Activated CD4-positive, alpha-beta T cell treated with anti-CD3 and anti-CD28 coated beads for 36 hours (primary cell): ENCODE measurements around the gene LY6G5B. TPM values are rescaled to one million over a fixed set of nuclear protein-coding genes. Genes with fewer than 3 reads are reported as not detected.

Experiments used
- ATAC-seq: fragments of 200-7000 bp; cut with Tn5 transposase; one replicate; pipeline ENCODE4 v1.10.0; 2021; ENCODE audit warnings: mild to moderate bottlenecking, moderate library complexity
- CTCF ChIA-PET: fragments of 350-600 bp; sonication (Branson Sonifier 250); formaldehyde crosslinking; loops from one replicate; lab custom pipeline; 2021; ENCODE audit warnings: antibody characterized with exemption; lab: Charles Lee
- POLR2A ChIA-PET: fragments of 350-600 bp; sonication (Branson Sonifier 250); formaldehyde crosslinking; loops from one replicate; lab custom pipeline; 2021; ENCODE audit warnings: antibody characterized with exemption, inconsistent platforms; lab: Charles Lee
- DNase-seq: peaks from one replicate; pipeline ENCODE4 v3.0.0-alpha.2; 2020
- H3K27ac Mint-ChIP-seq: one replicate; pipeline ENCODE4 v1.8.0; 2021; ENCODE audit warnings: mixed read lengths
- H3K27me3 Mint-ChIP-seq: one replicate; pipeline ENCODE4 v1.8.0; 2021; ENCODE audit warnings: mixed read lengths
- H3K36me3 Mint-ChIP-seq: one replicate; pipeline ENCODE4 v1.8.0; 2021; ENCODE audit warnings: low read depth, mixed read lengths
- H3K4me1 Mint-ChIP-seq: one replicate; pipeline ENCODE4 v1.8.0; 2021; ENCODE audit warnings: mixed read lengths
- H3K4me3 Mint-ChIP-seq: one replicate; pipeline ENCODE4 v1.8.0; 2021; ENCODE audit warnings: mild to moderate bottlenecking, moderate library complexity, mixed read lengths
- H3K9me3 Mint-ChIP-seq: one replicate; pipeline ENCODE4 v1.8.0; 2021; ENCODE audit warnings: low read depth, mixed read lengths
- intact Hi-C, 2 experiments: fragments of 100-400 bp; cut with DNase I in 1 of 2; cut with micrococcal nuclease in 1 of 2; formaldehyde crosslinking; loops; one replicate each; pipeline versions ENCODE4 v1.14.2 to v1.15.1; 2022 to 2024; cut with DNase I, micrococcal nuclease
- microRNA-seq: library from miRNA; unstranded; fragments of <30 nt; microRNA quantifications from one replicate; pipeline ENCODE4 v1.2.0, GENCODE V29; 2021; ENCODE audit warnings: borderline replicate concordance
- total RNA-seq, 2 experiments: library from RNA; stranded (reverse); gene quantifications; one replicate each; pipeline ENCODE4 v1.2.3, GENCODE V29; 2021

The LY6G5B gene
- total RNA-seq, 2 experiments from 2014 or later = 11.3 to 15.5 TPM

- no peak within 1 kb of the TSS for H3K4me3 Mint-ChIP-seq
- CTCF ChIA-PET = interaction anchor here (0.6 to 1.3 kb wide), 6 partner anchors 9 to 153 kb away, joined by 3 to 4 read pairs (median 3); partner anchors contain the start of genes LY6G5C and LY6G6F
- no peak within 1 kb of the TSS for H3K27ac Mint-ChIP-seq
Measured at GRCh38 chr6:31715022-31715958, 45.5 kb downstream of the LY6G5B start, which contains the start of gene LY6G6D. Gene LY6G6D, plus strand, starts transcription at chr6:31715348. Its CDS starts 8 bp downstream, at chr6:31715356.

DNA sequence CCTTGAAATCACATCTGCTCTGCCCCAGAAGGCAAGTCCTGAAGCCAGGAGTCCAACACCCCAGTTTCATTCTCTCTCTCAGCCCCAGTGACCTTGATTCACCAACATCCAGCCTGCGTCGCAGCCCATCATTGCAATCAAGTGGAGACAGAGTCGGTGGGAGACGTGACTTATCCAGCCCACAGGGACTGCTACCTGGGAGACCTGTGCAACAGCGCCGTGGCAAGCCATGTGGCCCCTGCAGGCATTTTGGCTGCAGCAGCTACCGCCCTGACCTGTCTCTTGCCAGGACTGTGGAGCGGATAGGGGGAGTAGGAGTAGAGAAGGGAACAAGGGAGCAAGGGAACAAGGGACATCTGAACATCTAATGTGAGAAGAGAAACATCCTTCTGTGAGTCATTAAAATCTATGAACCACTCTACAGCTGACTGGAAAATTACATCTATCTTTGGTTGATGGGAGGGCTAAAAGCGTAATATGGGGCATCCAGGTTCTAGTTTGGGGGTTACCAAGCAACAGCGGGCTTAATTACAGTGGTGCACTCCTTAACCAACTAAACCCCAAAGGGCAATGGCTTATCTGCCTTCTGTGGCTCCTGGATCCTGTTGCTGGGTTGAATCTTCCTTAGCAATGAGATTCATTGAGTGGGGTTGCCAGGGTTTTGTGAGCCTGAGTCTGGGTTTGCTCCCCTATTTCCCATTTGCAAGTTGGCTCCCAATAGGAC is 47.9 kb downstream of the LY6G5B start:
- no peaks in the 10 kb centered on the region for H3K4me1 Mint-ChIP-seq
- ATAC-seq (no peak), DNase-seq (no peak)
- POLR2A ChIA-PET = no interaction called here
- H3K4me3 Mint-ChIP-seq = no peak overlapping the region
- CTCF ChIA-PET = no interaction called here
- no peaks in the 10 kb centered on the region for H3K27me3 Mint-ChIP-seq
- intact Hi-C loops = no loop called here
- H3K27ac Mint-ChIP-seq = no peak overlapping the region
- no peaks in the 10 kb centered on the region for H3K36me3 Mint-ChIP-seq
- H3K9me3 Mint-ChIP-seq = no peaks in the 10 kb centered on the region

More at GRCh38 chr6:31715022-31715958, 45.5 kb downstream of the LY6G5B start, which contains the start of gene LY6G6D:
- no peak for DNase-seq
- POLR2A ChIA-PET = no interaction called here
- peaks cover 8% of the 10 kb centered on the region for H3K4me1 Mint-ChIP-seq
- intact Hi-C loops = no loop called here
- no peaks in the 10 kb centered on the region for H3K9me3 Mint-ChIP-seq
- ATAC-seq = no peak
- H3K27me3 Mint-ChIP-seq = no peaks in the 10 kb centered on the region
- no peaks in the 10 kb centered on the region for H3K36me3 Mint-ChIP-seq

DNA sequence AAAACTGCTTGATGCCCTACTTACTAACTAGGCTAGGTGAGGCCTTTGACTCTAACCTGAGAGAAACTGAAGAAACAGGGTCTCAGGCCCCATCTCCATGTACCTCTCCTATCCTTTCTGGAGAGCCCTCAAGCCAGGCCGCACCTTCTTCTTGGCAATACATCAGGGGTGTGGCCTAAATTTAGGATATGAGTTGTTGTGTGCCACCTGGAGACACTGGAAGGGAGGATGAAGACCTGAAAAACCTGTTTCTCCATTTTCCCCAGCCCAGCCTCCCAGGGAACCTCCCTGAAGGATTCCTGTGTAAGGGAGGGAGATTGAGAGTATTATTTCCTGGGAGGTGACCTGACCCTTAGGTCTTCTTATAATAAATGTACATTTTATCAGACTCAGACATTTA is 48.5 kb downstream of the LY6G5B start:
- no peak overlapping the region for H3K27ac Mint-ChIP-seq

DNA sequence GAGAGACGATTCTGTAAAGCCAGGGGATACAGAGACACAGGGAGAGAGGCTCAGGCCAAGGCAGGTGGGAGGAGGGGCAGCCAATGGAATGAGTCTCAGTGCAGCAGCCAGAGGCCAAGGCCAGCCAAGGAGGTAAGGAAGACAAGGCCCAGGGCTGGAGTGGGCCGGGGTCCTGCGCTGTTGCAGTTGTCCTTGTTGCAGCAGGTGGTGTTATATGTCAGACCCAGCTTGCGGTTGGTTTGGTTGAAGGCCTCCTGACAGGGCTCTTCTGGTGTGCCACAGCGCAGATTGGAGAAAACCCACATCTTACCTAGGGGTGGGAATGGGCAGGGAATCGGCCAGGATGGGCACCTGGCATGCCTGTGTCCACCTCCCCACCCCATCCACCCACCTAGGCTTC is 49.2 kb downstream of the LY6G5B start:
- Mint-ChIP-seq H3K4me1 (no peaks in the 10 kb centered on the region), H3K9me3 (no peaks in the 10 kb centered on the region), H3K27ac (no peak overlapping the region), H3K4me3 (no peak overlapping the region), H3K36me3 (no peaks in the 10 kb centered on the region), H3K27me3 (no peaks in the 10 kb centered on the region)
- POLR2A ChIA-PET = no interaction called here
- CTCF ChIA-PET = no interaction called here
- ATAC-seq = no peak
- intact Hi-C loops = no loop called here
- DNase-seq = no peak

More for the DNA sequence above, 48.5 kb downstream of the LY6G5B start:
- DNase-seq = no peak
- Mint-ChIP-seq H3K4me3 (no peak overlapping the region), H3K4me1 (no peaks in the 10 kb centered on the region), H3K9me3 (no peaks in the 10 kb centered on the region), H3K36me3 (no peaks in the 10 kb centered on the region), H3K27me3 (no peaks in the 10 kb centered on the region)
- intact Hi-C loops = no loop called here
- no peak for ATAC-seq
- ChIA-PET POLR2A (no interaction called here), CTCF (no interaction called here)

DNA sequence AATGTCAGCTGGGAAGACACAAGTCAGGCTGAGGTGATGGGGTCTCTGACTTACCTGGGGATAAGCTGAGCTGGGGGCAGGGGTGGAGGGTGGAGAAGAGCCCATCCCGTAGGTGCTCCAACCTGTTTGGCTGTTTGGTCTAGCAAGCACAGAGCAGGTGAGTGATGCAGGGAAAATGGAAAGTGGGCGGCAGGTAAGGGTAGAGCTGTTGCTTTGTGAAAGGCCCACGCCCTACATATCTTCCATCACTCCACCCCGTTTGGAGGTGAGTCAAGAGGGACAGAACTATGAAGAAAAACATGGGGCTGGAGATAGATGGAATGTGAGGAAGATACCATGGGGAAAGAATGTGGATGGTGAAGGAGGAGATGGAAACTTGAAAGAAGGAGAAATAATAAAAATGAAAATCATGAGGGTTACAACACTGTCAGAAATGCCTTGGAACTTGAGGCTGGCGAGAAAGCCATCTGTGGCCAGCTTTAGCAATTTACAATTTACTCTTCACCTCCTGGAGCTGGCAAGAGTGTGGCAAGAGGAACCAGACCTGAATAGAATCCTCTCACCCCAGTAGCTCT is 50.5 kb downstream of the LY6G5B start:
- Mint-ChIP-seq H3K4me3 (no peak overlapping the region), H3K36me3 (no peaks in the 10 kb centered on the region), H3K27ac (no peak overlapping the region), H3K4me1 (no peaks in the 10 kb centered on the region), H3K27me3 (no peaks in the 10 kb centered on the region), H3K9me3 (no peaks in the 10 kb centered on the region)
- ChIA-PET CTCF (interaction anchor here (0.9 kb wide), 1 partner anchor 386 kb away, joined by 3 read pairs; no protein-coding TSS in a partner anchor), POLR2A (no interaction called here)
- no peak for DNase-seq
- ATAC-seq = no peak
- intact Hi-C loops = no loop called here

DNA sequence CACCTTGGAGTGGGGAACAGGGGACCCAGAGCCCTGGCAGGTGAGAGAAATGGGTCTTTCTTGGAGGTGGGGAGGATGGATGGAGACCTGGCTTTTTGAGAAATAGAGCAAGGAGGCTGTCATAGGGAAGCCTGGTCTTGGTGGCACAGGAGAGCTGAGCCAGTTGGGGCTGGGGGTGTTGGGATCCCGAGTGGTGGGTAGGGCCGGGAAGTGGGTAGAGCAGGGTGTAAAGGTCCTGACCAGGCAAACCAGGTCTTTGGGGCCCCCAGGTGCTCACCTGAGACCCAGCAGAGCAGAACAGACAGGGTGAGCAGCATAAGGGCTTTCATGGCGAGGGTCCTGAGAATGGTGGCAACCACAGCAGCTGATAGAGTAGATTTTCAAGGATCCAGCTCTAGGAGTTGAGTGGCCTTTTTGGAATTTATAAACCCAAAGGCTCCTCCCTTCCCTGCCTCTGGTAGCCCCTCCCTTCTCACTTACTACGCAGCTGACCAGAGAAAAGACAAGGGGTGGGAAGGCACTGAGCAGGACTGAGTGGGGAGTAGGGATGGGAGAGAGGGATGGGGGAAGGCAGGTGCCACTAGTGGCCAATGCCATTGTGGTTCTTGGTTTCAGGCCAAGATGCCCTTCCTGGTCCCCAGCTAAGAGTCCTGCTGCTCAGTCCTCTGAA is 51.7 kb downstream of the LY6G5B start, which contains the start of gene LY6G6C:
Gene LY6G6C (minus strand): TSS at position 396 of the 670 bp plus-strand sequence. CDS start 67 bp downstream, at position 329.
- no peak within 1 kb of the TSS for H3K4me3 Mint-ChIP-seq
- no peak within 1 kb of the TSS for H3K27ac Mint-ChIP-seq
- no peaks in the 10 kb centered on the region for H3K9me3 Mint-ChIP-seq
- H3K4me1 Mint-ChIP-seq = peaks cover 11% of the 10 kb centered on the region
- CTCF ChIA-PET = interaction anchor here (0.6 to 0.9 kb wide), 3 partner anchors 10 to 18 kb away, joined by 3 to 4 read pairs (median 3); partner anchors contain the start of gene MSH5
- DNase-seq = no peak
- H3K27me3 Mint-ChIP-seq = no peaks in the 10 kb centered on the region
- intact Hi-C loops = no loop called here
- H3K36me3 Mint-ChIP-seq = no peaks in the 10 kb centered on the region
- POLR2A ChIA-PET = no interaction called here
- ATAC-seq = no peak

DNA sequence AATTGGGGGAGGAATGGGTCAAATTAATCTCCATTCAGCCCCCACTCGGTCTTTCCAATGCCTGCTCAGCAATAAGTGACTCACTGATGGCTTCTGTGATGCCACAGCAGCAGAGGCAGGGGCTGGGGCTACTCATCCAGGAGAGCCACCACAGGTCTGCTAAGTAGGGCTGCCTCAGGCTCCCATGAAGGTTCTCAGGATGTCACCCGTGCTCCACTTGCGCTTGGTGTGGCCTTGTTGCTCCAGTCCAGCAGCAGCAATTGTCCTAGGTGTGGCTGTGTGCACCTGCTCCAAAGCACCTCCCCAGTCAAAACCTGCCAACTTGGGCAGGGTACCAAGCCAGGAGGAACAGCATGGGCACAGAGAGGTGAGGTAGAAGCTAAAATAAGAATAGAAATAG is 52.4 kb downstream of the LY6G5B start:
- ChIA-PET CTCF (interaction anchor here (0.6 to 0.9 kb wide), 3 partner anchors 11 to 180 kb away, joined by 3 read pairs; no protein-coding TSS in a partner anchor), POLR2A (no interaction called here)
- no peaks in the 10 kb centered on the region for H3K27me3 Mint-ChIP-seq

More for the DNA sequence above, 52.4 kb downstream of the LY6G5B start:
- Mint-ChIP-seq H3K4me3 (no peak overlapping the region), H3K36me3 (peaks cover 4% of the 10 kb centered on the region), H3K4me1 (peaks cover 17% of the 10 kb centered on the region), H3K27ac (no peak overlapping the region), H3K9me3 (no peaks in the 10 kb centered on the region)
- ATAC-seq (no peak), DNase-seq (no peak)
- intact Hi-C loops = no loop called here

Small RNA genes lying within 50 kb of the gene (microRNA-seq; reads per million reads assigned to microRNA genes)
- gene MIR4646 (not detected), gene MIR6832 (1.4 reads per million)

Other genes with a start within 250 kb of the LY6G5B start
- gene MICB, start 171.8 kb upstream of the LY6G5B start, total RNA-seq = 10 to 100 TPM; 19.6 to 19.7 TPM
- gene MCCD1, start 141.0 kb upstream of the LY6G5B start, total RNA-seq = not detected
- 100 to 1,000 TPM; 517 to 569 TPM for gene DDX39B, start 128.0 kb upstream of the LY6G5B start, total RNA-seq
- gene ATP6V1G2, start 123.4 kb upstream of the LY6G5B start, total RNA-seq = 1 to 10 TPM; 1.9 to 2.1 TPM
- gene NFKBIL1, start 122.4 kb upstream of the LY6G5B start, total RNA-seq = 10 to 100 TPM; 18.1 to 19.0 TPM
- 100 to 1,000 TPM; 396 to 570 TPM for gene LTA, start 97.7 kb upstream of the LY6G5B start, total RNA-seq
- gene TNF, start 94.4 kb upstream of the LY6G5B start, total RNA-seq = 10 to 100 TPM; 82.3 to 93.3 TPM
- 10 to 100 TPM; 44.9 to 73.3 TPM for gene LTB, start 87.6 kb upstream of the LY6G5B start, total RNA-seq
- 10 to 100 TPM in 1 of 2 experiments, 1 to 10 TPM in 1; 9.1 to 11.1 TPM for gene LST1, start 83.7 kb upstream of the LY6G5B start, total RNA-seq
- gene NCR3, start 77.0 kb upstream of the LY6G5B start, total RNA-seq = 1 to 10 TPM; 5.4 to 6.6 TPM
- 10 to 100 TPM; 89.2 to 96.1 TPM for gene AIF1, start 54.7 kb upstream of the LY6G5B start, total RNA-seq
- 100 to 1,000 TPM; 255 to 280 TPM for gene PRRC2A, start 49.3 kb upstream of the LY6G5B start, total RNA-seq
- gene BAG6, start 17.3 kb upstream of the LY6G5B start, total RNA-seq = 100 to 1,000 TPM; 334 to 339 TPM
- 1 to 10 TPM; 3.4 to 4.0 TPM for gene APOM, start 14.1 kb upstream of the LY6G5B start, total RNA-seq
- gene C6orf47, start 9.2 kb upstream of the LY6G5B start, total RNA-seq = 10 to 100 TPM; 10.1 to 11.7 TPM
- gene GPANK1, start 5.0 kb upstream of the LY6G5B start, total RNA-seq = 10 to 100 TPM; 35.2 to 42.8 TPM
- gene CSNK2B, start 3.9 kb upstream of the LY6G5B start, total RNA-seq = 100 to 1,000 TPM; 239 to 346 TPM
- gene LY6G5C, start 11.1 kb downstream of the LY6G5B start, total RNA-seq = 1 to 10 TPM; 1.2 to 1.5 TPM
- 10 to 100 TPM; 20.9 to 25.1 TPM for gene ABHD16A, start 33.3 kb downstream of the LY6G5B start, total RNA-seq
- not detected for gene LY6G6F, start 36.9 kb downstream of the LY6G5B start, total RNA-seq
- not detected for gene LY6G6D, start 45.4 kb downstream of the LY6G5B start, total RNA-seq
- not detected for gene LY6G6C, start 51.8 kb downstream of the LY6G5B start, total RNA-seq
- not detected for gene MPIG6B, start 53.4 kb downstream of the LY6G5B start, total RNA-seq
- 1 to 10 TPM; 4.4 to 5.6 TPM for gene DDAH2, start 59.3 kb downstream of the LY6G5B start, total RNA-seq
- 100 to 1,000 TPM; 357 to 438 TPM for gene CLIC1, start 66.6 kb downstream of the LY6G5B start, total RNA-seq
- 100 to 1,000 TPM in 1 of 2 experiments, 10 to 100 TPM in 1; 92.1 to 126 TPM for gene MSH5, start 70.0 kb downstream of the LY6G5B start, total RNA-seq
- gene SAPCD1, start 92.7 kb downstream of the LY6G5B start, total RNA-seq = 10 to 100 TPM; 12.2 to 13.2 TPM
- 1 to 10 TPM; 1.4 to 1.5 TPM for gene VWA7, start 107.4 kb downstream of the LY6G5B start, total RNA-seq
- 100 to 1,000 TPM; 147 to 169 TPM for gene VARS1, start 125.8 kb downstream of the LY6G5B start, total RNA-seq
- 100 to 1,000 TPM; 112 to 124 TPM for gene LSM2, start 137.0 kb downstream of the LY6G5B start, total RNA-seq
- 1 to 10 TPM; 1.9 to 2.2 TPM for gene HSPA1L, start 145.3 kb downstream of the LY6G5B start, total RNA-seq
- 10 to 100 TPM; 56.1 to 64.7 TPM for gene HSPA1A, start 145.6 kb downstream of the LY6G5B start, total RNA-seq
- gene HSPA1B, start 157.8 kb downstream of the LY6G5B start, total RNA-seq = 10 to 100 TPM; 54.6 to 61.1 TPM
- gene NEU1, start 192.8 kb downstream of the LY6G5B start, total RNA-seq = 10 to 100 TPM; 11.6 to 11.8 TPM
- under 1 TPM; 0.19 to 0.27 TPM for gene SLC44A4, start 209.0 kb downstream of the LY6G5B start, total RNA-seq
- 10 to 100 TPM; 50.1 to 60.4 TPM for gene EHMT2, start 227.7 kb downstream of the LY6G5B start, total RNA-seq
- gene ZBTB12, start 232.1 kb downstream of the LY6G5B start, total RNA-seq = 1 to 10 TPM; 1.9 to 2.4 TPM